GM23248 (cell line): ENCODE results near the gene KCTD7.

Experiments used
- EZH2 ChIP-seq: fragments of 200-600 bp; sonication (generic); IDR thresholded peaks from 2 replicates; pipeline ENCODE4 v1.6.1; 2018; ENCODE audit warnings: antibody characterized with exemption, mild to moderate bottlenecking; ENCODE audit not compliant: insufficient read depth, poor library complexity, severe bottlenecking
- EZH2phosphoT487 ChIP-seq: fragments of 200-600 bp; sonication (generic); IDR thresholded peaks from 2 replicates; pipeline ENCODE4 v1.6.1; 2018; ENCODE audit warnings: antibody characterized with exemption, moderate library complexity, mild to moderate bottlenecking, low read depth; ENCODE audit not compliant: insufficient read depth

GRCh38 chr7:66669496-66669895 is 40.8 kb downstream of the KCTD7 start:
- TF ChIP-seq EZH2 (no peak), EZH2phosphoT487 (no peak)
